HPDE6-E6E7 (cell line): ENCODE measurements around the gene EMID1.
"Not testable (repeated sequence)": the region's sequence is repeated elsewhere in the genome, so short reads cannot be mapped to it uniquely, and the experiment has no call there.

Experiments
- DNase-seq: peaks from one replicate; pipeline ENCODE4 v3.0.0; 2011; ENCODE audit warnings: missing footprints; ENCODE audit errors: extremely low spot score

Gene EMID1

GRCh38 chr22:29211066-29211465 lies 5.4 kb downstream of the EMID1 start:
- no peak for DNase-seq

GRCh38 chr22:29211466-29211865 lies 5.8 kb downstream of the EMID1 start:
- DNase-seq: no peak

- no peak for DNase-seq
Measured at GRCh38 chr22:29212743-29213142, 7.0 kb downstream of the EMID1 start.

DNA sequence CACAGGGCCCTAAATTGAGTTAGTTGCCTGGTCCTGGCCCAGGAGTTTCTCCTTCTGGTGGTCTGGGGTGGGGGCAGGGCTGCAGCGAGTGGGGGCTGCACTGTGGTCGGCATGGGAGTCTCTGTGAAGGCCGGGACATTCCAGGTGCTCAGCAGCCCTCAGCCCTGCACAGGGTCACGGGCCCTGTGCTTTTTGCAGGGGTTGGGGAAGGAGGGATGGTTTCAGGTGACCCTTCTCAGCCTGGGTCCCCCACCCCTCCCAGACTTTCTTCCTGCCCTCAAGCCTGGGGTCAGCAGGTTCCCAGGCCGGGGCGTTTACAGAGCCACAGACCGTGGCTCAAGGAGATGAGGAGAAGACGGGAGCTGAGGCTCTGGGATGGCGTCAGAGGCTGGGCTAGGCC lies 7.8 kb downstream of the EMID1 start:
- no peak for DNase-seq

GRCh38 chr22:29214232-29214631 lies 8.5 kb downstream of the EMID1 start:
- DNase-seq: no peak

GRCh38 chr22:29215012-29215860 lies 9.5 kb downstream of the EMID1 start:
- no peak for DNase-seq

DNA sequence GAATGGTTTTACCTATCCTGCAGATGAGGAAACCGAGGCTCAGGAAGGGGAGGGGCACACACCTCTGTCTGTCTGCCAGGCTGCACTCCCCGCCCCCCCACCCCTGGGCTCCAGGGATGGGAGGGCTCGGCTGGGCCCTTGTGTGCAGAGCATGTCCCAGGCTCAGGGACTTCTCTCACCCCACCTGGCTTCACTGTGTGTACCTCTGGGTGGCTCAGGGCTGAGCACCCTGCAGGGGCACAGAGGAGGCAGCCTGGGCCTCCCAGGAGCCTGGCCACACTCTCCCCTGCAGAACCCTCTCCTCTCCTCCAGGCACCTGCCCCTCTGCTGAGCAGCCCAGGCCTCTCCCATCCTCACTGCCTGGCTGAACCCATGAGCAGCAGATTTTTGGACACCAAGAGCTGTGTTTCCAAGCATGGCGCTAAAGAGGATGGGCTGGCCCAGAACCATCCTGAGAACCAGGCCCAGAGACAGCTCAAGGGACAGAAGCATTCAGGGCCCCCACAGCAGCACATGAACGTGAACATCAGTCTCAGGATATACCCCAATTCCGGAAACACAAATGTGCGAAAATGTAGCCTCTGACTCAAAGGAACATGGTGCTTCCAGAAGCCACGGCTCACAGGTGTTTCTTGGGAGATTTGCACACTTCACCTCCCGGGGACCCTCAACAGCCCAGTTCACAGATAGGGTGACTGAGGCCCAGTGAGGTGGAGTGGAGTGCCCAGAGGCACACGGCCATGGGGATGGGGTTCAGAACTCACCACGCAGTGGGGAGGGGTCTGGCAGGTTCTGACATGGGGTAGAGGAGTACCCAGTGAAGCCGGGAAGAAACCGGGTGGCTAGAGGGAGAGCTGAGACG lies 10.5 kb downstream of the EMID1 start:
- no peak for DNase-seq

GRCh38 chr22:29216873-29217666 lies 11.4 kb downstream of the EMID1 start:
- no peak for DNase-seq

GRCh38 chr22:29217827-29218757 lies 12.4 kb downstream of the EMID1 start:
- no peak for DNase-seq

DNA sequence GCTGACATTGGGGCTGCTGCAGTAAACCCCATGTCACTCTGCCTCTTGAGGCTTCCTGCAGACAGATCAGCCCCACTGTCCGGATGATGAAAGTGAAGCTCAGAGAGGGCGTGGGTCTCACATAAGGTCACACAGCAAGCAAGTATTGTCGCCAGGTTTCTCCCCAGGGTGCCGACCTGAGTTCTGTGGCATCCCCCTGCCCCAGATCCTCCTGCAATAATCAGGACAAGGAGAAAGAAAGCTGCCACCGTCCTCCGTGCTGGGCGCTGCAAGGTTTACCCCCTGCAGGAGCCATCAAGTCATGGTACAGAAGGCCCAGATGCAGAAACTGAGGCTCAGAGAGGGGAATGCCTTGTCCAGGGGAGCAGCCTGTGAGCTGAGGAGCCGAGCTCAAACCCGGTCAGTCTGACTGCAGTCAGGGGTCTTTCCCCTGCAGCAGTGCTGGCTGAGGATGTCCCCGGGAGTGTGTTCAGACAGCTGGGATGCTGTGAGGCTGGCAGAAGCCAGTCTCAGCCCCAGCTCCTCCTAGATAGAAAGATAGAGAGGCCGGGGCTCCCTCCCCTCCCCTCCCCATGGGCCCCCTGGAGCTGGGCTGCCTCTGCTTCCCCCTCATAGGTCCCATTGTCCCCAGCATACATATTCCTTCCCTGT lies 13.2 kb downstream of the EMID1 start:
- DNase-seq: no peak

DNA sequence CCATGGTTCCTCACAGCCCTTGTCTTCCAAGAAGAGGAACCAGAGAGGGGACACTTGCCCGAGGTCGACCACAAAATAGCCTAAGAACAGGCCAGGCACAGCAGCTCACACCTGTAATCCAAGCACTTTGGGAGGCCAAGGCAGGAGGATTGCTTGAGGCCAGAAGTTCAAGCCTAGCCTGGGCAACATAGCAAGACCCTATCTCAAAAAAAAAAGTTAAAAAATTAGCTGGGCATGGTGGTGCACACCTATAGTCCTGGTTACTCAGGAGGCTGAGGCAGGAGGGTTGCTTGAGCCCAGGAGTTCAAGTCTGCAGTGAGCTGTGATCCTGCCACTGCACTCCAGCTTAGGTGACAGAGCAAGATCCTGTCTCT lies 13.7 kb downstream of the EMID1 start:
- DNase-seq: not testable (repeated sequence)

DNA sequence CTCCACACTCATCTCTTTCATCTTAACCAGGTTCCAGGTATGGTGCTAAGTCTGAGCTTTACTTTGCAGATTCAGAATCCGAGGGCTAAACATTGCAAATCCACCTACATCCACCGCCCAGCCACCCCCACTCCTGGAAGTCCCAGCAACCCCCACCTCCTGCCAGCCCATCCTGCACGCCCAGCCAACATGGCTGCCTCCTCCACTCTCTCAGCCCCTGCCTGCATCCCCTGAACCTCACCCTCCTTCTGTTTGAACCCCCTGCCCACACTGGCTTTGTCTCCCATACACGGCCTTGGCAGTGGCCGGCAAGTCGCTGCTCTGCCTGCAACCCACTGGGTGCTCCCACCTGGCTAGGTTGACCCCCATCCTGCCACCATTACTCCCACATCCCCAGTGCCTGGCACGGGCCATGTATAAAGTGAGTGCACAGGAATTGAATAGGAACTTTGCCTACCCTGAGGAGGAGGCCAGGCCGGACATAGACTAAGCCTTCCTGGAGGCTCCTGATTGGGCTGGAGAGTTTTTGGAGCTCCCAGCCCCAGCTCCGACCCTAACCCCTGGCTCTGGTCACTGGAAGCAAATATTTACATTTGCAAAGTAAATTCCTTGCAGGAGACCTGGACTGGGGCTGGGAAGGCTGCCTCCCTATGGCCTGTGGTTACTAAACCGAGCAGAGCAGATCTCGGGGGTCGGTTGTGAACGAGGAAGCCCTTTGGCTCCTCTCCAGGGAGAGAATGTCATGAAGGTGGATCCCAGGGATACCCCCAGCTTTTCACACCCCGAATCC lies 14.4 kb downstream of the EMID1 start:
- DNase-seq: no peak

GRCh38 chr22:29224121-29224858 lies 18.6 kb downstream of the EMID1 start:
- DNase-seq: no peak

DNA sequence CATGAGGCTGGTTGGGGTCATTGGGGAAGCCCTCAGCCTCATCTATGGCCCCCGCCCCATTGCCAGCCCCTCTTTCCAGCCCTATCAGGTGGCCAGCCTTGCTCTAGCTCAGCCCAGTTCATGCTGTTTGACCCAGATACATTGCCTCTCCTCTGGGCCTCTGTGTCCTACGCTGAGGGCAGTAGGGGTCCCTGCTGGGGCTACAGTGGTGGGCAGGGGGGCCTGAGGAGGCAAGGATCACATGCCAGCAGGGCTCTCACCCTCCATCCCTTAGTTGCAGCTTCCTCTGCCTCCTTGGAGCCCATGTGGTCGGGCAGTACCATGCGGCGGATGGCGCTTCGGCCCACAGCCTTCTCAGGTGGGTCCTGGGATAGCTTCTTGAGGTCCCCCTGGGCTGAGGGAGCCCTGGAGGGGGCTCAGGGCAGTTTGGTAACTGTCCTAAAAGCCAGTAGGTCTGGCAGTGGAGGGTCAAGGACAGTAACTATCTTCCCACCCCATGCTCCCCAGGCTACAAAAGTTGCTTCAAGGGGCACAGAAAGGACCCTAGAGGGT lies 19.2 kb downstream of the EMID1 start:
- DNase-seq: no peak

DNA sequence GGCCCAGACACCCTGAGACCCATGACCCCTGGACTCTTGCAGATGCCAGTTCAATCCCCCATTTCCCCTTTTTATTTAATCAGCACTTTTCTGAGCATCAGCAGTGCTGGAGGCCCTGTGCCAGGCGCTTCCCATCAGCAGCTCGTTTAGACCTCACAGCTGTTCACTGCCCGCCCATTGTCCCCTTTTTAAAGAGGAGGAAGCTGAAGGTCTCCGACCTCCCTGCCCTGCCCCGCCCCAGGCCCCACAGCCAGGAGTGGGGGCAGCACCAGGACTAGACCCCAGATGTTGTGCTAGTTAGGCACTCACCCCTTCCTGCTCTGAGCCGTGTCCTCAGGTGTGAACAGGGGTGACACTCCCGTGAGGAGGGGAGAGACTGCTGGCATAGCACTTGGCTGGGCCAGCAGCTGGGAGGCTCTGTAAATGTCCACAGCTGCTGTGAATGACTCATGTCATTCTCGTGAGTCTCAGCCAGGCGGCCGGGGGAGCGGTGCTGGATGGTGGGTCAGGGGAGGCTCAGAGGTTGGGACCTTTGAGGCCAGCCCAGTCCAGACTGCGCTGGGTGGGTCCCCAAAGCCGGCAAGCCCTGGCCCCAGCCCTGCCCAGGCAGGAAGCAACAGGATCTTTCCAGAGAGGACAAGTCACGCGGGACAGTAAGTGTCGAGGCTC lies 19.9 kb downstream of the EMID1 start:
- no peak for DNase-seq

DNA sequence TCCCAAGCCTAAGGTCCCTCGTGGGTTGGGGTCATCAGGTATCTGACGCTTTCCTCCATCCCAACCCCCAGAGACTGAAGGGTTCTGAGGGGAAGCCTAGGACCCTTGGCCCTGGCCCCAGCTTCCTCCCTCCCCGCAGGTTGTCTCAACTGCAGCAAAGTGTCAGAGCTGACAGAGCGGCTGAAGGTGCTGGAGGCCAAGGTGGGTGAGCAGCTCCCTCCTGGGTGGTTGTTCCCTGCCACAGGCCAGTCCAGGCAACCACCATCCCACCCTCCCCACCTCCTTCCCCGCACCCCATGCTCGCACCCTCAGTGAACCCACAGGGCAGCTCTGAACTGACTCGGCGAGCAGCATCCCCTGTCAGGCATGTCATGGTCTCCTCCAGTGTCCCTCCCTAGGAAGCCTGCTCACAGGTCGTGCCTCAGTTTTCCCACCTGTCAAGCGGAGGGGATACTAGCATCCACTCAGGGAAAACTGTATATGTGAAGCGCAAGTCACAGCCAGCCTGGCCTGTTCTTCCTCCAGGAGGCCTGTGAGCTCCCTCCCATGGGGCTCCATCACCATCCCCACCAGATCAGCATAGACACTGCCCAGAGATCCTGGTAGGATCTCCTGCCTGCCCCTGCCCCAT lies 20.8 kb downstream of the EMID1 start:
- no peak for DNase-seq
